ENCODE results near the gene SLC10A7.

DNA sequence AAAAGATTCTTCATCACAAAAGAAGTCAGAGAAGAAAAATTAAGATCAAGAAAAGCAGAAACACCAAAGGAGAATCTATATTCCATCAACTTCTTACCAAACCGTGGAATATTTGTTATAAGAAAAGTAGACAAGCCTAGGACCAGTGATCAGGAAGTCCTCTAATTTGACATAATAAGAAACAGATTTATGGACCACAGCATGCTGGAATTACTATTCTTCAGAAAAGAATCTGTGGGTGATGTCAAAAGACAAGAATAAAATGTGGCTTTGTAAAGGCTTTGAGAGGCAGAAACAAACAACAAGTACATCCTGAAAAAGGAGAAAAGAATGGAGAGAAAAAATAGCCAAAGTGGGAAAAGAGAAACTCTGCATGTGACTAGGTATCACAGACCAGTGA, 123.3 kb downstream of the SLC10A7 start:
- TF ChIP-seq CBX8 (IDR thresholded peaks at IDR 0.05; ENCODE audit: borderline replicate concordance, extremely low read depth, low read depth, low read length, poor library complexity, severe bottlenecking) (no peak), CHD1 (IDR thresholded peaks at IDR 0.05; ENCODE audit: low read length) (no peak), CBX3 (IDR thresholded peaks at IDR 0.05; ENCODE audit: borderline replicate concordance in 1 of 2, low read length in 2 of 2) (no peak), KLF10 (CRISPR knock-in tag; IDR thresholded peaks at IDR 0.05) (no peak), SREBF1 (IDR thresholded peaks at IDR 0.05; ENCODE audit: borderline replicate concordance, low read depth, low read length) (no peak)
- TF ChIP-seq, protein P1, sequence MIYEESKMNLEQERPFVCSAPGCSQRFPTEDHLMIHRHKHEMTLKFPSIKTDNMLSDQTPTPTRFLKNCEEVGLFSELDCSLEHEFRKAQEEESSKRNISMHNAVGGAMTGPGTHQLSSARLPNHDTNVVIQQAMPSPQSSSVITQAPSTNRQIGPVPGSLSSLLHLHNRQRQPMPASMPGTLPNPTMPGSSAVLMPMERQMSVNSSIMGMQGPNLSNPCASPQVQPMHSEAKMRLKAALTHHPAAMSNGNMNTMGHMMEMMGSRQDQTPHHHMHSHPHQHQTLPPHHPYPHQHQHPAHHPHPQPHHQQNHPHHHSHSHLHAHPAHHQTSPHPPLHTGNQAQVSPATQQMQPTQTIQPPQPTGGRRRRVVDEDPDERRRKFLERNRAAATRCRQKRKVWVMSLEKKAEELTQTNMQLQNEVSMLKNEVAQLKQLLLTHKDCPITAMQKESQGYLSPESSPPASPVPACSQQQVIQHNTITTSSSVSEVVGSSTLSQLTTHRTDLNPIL (CRISPR knock-in tag; IDR thresholded peaks at IDR 0.05): no peak

Measured in K562 (cell line).